Endometrial microvascular endothelial cells (primary cell): ENCODE data around the gene OIT3. TPM values are rescaled to one million over a fixed set of nuclear protein-coding genes. Genes with fewer than 3 reads are reported as not detected.

Experiments used
- total RNA-seq: library from RNA; depleted of rRNA; stranded (reverse); fragments of >200 nt; gene quantifications from one replicate; pipeline ENCODE4 v1.2.3, GENCODE V29; 2015; ENCODE audit errors: inconsistent ontology term

OIT3 gene
- total RNA-seq, 1 donor from 2014 or later = not detected

Other genes with a start within 250 kb of the OIT3 start
- gene MCU, start 201.6 kb upstream of the OIT3 start, total RNA-seq = 38.7 TPM
- gene PLA2G12B, start 61.1 kb downstream of the OIT3 start, total RNA-seq = not detected
- gene P4HA1, start 203.1 kb downstream of the OIT3 start, total RNA-seq = 32.0 TPM
- gene NUDT13, start 216.7 kb downstream of the OIT3 start, total RNA-seq = 0.74 TPM